Lung (tissue), 12 donors: Measurements from ENCODE around the gene ANK3. TPM values are rescaled to one million over a fixed set of nuclear protein-coding genes. Genes with fewer than 3 reads are reported as not detected.

Experiments used
- ATAC-seq: fragments of 200-7000 bp; cut with Tn5 transposase; one replicate; pipeline ENCODE4 v1.9.1; 2020; ENCODE audit warnings: moderate number of reproducible peaks; ENCODE audit not compliant: insufficient read depth, low FRiP score
- DNase-seq, 3 donors: peaks; one replicate each; pipeline ENCODE4 v3.0.0-alpha.2; 2013 to 2017
- H3K27ac ChIP-seq, 2 donors: one replicate each; pipeline ENCODE4 v1.5.1; 2013; ENCODE audit warnings: mild to moderate bottlenecking in 2 of 2, moderate library complexity in 2 of 2, control low read depth in 1 of 2, inconsistent platforms in 1 of 2, low read depth in 1 of 2, low read length in 1 of 2
- H3K27me3 ChIP-seq, 3 donors: one replicate each; pipeline ENCODE4 v1.5.1; 2013; ENCODE audit warnings: low read length in 2 of 3; ENCODE audit not compliant: control insufficient read depth in 3 of 3, insufficient read depth in 3 of 3
- H3K36me3 ChIP-seq, 4 donors: one replicate each; pipeline ENCODE4 v1.5.1; 2013; ENCODE audit warnings: low read length in 4 of 4, mild to moderate bottlenecking in 1 of 4, moderate library complexity in 1 of 4; ENCODE audit not compliant: control insufficient read depth in 4 of 4, insufficient read depth in 4 of 4
- H3K4me1 ChIP-seq, 5 donors: one replicate each; pipeline ENCODE4 v1.5.1; 2013; ENCODE audit warnings: low read length in 5 of 5, mild to moderate bottlenecking in 2 of 5, moderate library complexity in 1 of 5; ENCODE audit not compliant: control insufficient read depth in 5 of 5, insufficient read depth in 5 of 5
- H3K4me3 ChIP-seq: one replicate; pipeline ENCODE4 v1.5.1; 2013; ENCODE audit warnings: mild to moderate bottlenecking, control low read depth, moderate library complexity
- H3K9ac ChIP-seq, 2 donors: one replicate each; pipeline ENCODE4 v1.5.1; 2013; ENCODE audit warnings: low read length in 2 of 2, control low read depth in 1 of 2; ENCODE audit not compliant: insufficient read depth in 1 of 2
- H3K9me3 ChIP-seq, 4 donors: one replicate each; pipeline ENCODE4 v1.5.1; 2013; ENCODE audit warnings: low read length in 3 of 4, mild to moderate bottlenecking in 1 of 4, moderate library complexity in 1 of 4; ENCODE audit not compliant: control insufficient read depth in 4 of 4, insufficient read depth in 3 of 4
- whole genome bisulfite sequencing, 2 donors: extraction: QIAGEN DNeasy Blood & Tissue Kit; methylation state at CpG; one replicate each; pipeline ENCODE4 v1.1.7; 2013; 5-methylcytosine and 5-hydroxymethylcytosine counted together
- polyA plus RNA-seq, 2 donors: library from polyadenylated mRNA; stranded (reverse); fragments of 200-250 nt; gene quantifications; one replicate each; pipeline ENCODE4 v1.2.1, GENCODE V29; 2013
- total RNA-seq, 2 donors: library from RNA; depleted of rRNA in 1 of 2; stranded (reverse); fragments of >200 nt in 1 of 2; gene quantifications; one replicate each; pipeline ENCODE4 v1.2.1, GENCODE V29; 2014 to 2021
- TF ChIP-seq, protein P1 (sequence below): IDR thresholded peaks from 2 replicates; pipeline ENCODE4 v1.5.1; 2012; ENCODE audit warnings: mild to moderate bottlenecking; ENCODE audit errors: control extremely low read depth, extremely low read depth
- donor health status: control.
- donor health status: control.
- donor health status: Bipolar disorder and iron deficiency.
- donor health status: healthy.
- donor health status: DM: yes; HTN: yes; CAD: no.

ANK3 gene
- total and polyA plus RNA-seq, 4 donors = 10.4 to 96.0 (median 46.4) TPM

DNA sequence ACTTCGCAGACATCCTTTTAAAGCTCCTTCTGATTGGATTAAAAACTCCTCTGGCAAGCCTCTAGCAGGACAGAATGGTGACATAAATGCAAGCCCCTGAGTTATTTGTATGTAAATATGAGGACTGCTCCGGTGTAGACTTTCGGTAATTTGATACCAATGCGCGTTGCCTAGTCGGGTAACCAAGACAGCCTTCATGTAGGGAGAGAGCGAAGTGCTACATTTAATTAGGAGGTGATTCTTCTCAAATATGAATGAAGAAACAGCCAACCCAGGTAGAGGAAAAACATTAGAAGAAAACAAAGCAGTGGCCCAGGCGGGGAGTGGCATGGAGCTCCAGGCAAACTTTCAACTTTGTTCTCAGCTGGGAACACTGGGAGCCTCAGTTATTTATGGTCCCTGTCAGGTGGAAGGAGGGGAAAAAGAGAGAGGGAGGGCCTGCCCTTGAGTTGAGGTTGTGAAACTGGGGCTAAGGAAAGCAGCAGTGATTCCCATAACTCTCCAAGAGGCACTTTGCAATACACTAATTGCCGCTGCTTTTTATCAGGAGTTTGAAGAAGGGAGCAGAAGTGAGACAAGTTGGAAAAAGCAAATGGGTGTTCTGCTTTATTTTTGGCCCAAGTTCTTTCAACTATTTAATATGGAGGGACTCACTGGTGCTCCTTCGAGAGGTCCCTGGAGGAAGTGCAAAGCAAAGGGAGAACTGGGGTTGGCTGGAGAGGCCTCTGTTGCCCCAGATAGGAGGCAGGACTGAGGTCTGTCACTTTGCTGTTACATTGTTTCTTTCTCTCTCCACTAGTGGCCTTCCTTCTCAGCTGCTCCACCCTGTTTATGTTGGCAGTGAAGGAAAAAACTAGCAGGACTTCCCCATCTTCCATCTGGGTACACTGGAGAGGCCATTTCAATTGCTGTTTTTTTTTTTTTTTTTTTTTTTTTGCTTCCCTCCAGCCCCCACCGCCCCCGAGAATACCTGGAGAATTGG, 248.7 kb downstream of the ANK3 start:
- peak; percentile 64 to 85 (median 81) for DNase-seq

DNA sequence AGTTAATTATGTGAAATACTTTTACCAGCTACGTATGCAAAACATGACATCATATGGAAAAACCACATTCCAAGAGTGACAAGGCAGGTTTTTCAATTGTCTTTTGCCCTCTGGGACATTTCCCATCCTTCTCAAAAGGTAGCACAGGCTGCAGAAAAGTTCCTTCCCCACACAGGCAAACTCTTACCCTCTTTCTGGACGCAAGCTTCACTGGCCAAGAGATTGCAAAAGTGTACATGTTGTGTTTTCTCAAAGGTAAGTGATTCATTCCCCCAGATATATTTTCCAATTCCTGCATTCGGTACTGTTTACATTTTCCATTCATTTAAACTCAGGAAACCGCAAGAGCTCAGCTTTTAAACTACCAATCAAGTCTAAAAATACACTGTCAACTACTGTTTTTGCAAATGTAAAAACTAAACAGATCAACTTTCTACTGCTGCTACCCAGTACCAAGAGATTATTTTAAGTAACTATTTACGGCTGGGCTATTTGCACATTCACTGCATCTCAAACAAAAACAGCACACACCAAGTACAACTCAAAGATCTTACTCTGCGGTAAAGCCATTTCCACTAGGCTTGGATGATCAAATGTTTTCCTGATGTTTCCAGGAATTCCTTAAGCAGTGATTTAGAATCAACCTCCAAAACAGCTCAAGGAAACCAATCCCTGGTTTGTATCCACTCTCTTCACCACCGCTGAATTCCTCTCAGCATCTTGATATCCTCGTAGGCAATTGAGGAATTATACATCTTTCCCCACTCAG, 249.7 kb downstream of the ANK3 start:
- H3K36me3 ChIP-seq = peaks cover 0 to 2% (median 0%) of the 10 kb centered on the region in 4 donors
- no peaks in the 10 kb centered on the region for H3K9me3 ChIP-seq
- no peak overlapping the region for H3K4me3 ChIP-seq
- ATAC-seq = no peak
- peak overlapping the region; percentile 26 to 51 for H3K9ac ChIP-seq
- no peaks in the 10 kb centered on the region for H3K27me3 ChIP-seq
- WGBS, 2 donors = 31 to 42% methylated on average over 8 of the region's 8 CpGs
- DNase-seq = peak in 2 of 3 donors; percentile 36 to 40
- peak overlapping the region in 1 of 2 donors; percentile 72 for H3K27ac ChIP-seq
- TF ChIP-seq, protein P1, sequence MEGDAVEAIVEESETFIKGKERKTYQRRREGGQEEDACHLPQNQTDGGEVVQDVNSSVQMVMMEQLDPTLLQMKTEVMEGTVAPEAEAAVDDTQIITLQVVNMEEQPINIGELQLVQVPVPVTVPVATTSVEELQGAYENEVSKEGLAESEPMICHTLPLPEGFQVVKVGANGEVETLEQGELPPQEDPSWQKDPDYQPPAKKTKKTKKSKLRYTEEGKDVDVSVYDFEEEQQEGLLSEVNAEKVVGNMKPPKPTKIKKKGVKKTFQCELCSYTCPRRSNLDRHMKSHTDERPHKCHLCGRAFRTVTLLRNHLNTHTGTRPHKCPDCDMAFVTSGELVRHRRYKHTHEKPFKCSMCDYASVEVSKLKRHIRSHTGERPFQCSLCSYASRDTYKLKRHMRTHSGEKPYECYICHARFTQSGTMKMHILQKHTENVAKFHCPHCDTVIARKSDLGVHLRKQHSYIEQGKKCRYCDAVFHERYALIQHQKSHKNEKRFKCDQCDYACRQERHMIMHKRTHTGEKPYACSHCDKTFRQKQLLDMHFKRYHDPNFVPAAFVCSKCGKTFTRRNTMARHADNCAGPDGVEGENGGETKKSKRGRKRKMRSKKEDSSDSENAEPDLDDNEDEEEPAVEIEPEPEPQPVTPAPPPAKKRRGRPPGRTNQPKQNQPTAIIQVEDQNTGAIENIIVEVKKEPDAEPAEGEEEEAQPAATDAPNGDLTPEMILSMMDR = no peak
- peaks cover 0 to 17% (median 2%) of the 10 kb centered on the region in 5 donors for H3K4me1 ChIP-seq

More for the DNA sequence above, 248.7 kb downstream of the ANK3 start:
- 69 to 70% methylated on average over 12 of the region's 12 CpGs for whole genome bisulfite sequencing, 2 donors
- ATAC-seq = no peak
- Histone ChIP-seq H3K4me3 (no peak overlapping the region), H3K27me3 (no peaks in the 10 kb centered on the region), H3K4me1 (peaks cover 0 to 17% (median 2%) of the 10 kb centered on the region in 5 donors), H3K27ac (peak overlapping the region in 1 of 2 donors; percentile 72), H3K36me3 (peaks cover 0 to 2% (median 0%) of the 10 kb centered on the region in 4 donors), H3K9me3 (no peaks in the 10 kb centered on the region), H3K9ac (peak overlapping the region in 1 of 2 donors; percentile 37)
- TF ChIP-seq, protein P1 = no peak

DNA sequence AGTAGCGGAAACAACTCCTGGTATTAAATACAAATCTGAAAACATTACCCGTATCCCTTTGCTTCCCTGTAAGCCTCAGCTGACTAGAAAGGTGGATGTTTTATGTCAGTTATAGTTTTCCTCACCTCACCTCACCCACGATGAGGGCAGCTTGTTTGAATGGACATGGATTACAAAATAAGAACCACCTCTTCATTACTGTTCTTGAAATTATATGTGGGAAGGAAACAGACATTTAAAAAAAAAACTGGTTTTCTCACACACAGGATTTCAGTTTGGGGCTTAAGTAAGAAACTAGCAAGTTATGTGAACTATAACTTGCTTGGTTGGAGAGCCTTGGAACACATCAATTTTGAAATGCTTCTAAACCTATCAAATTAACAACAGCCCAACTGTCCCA, 250.4 kb downstream of the ANK3 start:
- WGBS, 2 donors = 55 to 60% methylated on average over 3 of the region's 3 CpGs
- TF ChIP-seq, protein P1 = no peak
- Histone ChIP-seq H3K9me3 (no peaks in the 10 kb centered on the region), H3K27ac (peak overlapping the region in 1 of 2 donors; percentile 72), H3K4me1 (peaks cover 0 to 17% (median 2%) of the 10 kb centered on the region in 5 donors), H3K36me3 (peaks cover 0 to 2% (median 0%) of the 10 kb centered on the region in 4 donors), H3K4me3 (no peak overlapping the region), H3K9ac (no peak overlapping the region), H3K27me3 (no peaks in the 10 kb centered on the region)
- DNase-seq (peak in 1 of 3 donors; percentile 5), ATAC-seq (no peak)
